SW 1271 (cell line): ENCODE results near the gene ORAI3.
"Not testable (repeated sequence)": the region's sequence is repeated elsewhere in the genome, so short reads cannot be mapped to it uniquely, and the experiment has no call there.

Source experiments
- DNase-seq, 2 experiments: peaks; one replicate each; lab custom pipeline; 2025; lab: John Stamatoyannopoulos, UW

The ORAI3 gene

DNA sequence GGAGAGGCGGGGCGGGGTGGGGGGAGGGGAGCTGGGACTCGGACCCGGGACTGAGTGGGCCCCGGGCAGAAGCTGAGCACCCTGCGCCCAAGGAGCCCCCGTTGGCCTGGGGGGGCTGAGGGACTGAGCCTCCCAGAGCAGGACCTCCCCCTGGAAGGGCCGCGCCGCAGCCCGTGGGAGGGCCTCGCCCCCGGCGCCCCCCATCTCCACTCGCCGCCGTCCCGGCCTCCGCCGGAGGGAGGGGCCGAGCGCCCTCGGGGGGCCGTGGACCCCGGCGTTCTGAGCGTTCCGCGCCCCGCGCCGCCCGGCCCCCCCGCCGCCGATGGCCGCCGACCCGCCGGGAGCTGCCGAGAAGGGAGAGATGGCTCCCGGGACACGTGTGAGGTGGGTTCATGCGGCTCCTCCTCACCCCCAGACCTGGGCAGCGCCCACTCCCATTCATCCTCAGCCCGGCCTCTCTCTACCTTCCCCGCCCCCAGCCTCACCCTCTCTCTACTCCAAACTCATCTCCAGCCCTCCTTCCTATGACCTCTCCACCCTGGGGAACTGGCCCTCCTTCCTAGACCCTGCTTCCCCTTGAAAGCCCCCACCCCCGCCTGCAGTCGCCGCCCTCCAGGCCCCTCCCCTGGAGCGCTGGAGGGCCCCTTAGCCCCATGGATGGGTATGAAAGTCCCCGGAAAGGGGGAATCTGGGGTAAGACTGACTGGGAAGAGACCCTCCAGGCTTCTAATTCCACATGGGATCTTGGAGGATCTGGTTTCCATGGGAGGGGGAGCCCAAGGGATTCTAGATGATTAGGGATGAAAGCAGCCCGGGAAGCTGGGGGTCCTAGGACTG lies 24.6 kb upstream of the ORAI3 start:
- no peak for DNase-seq

DNA sequence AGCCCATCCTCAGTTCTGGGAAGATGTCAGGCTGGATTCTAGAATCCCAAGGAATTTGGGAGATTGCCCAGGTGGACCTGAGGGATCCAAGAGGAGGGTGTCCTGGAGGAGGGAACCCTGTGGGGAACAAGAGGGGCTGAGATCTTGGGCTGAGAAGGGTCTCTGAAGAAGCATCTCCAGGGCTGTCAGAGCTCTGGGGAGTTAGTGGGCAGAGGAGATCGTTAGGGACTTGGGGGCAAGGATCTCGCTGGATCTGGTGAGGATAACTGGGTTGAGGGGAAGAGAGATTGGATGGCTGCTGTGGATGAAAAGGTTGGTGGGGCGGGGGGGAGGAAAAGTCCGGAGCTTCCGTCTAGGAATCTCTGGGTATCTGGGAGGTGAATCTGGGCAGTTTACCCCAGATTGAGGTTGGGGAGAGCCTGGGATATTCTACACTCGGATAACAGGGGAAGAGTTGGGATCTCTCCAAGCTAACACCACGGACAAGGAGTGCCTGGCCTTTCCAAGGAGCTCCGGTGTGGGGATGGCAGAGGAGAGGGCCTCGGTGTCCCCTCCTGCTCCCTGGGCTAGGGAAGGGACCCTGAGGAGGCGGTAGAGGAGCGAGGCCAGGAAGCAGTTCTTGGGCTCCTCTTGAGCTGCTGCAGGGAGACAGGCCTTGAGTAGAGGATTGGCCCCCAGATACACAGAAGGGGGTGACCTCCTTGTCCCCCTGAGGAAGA lies 23.8 kb upstream of the ORAI3 start:
- DNase-seq: no peak

DNA sequence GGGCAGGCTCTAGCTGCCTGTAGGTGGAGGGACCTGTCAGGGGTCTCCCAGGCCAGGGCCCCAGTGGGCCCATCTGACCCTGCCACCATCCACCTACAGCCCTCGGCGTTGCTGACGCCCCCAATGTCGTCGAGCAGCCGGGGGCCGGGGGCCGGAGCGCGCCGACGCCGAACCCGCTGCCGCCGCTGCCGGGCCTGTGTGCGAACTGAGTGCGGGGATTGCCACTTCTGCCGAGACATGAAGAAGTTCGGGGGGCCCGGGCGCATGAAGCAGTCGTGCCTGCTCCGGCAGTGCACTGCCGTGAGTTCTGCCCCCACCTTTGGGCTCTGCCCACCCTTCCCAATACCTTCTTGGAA lies 23.3 kb upstream of the ORAI3 start:
- no peak for DNase-seq

DNA sequence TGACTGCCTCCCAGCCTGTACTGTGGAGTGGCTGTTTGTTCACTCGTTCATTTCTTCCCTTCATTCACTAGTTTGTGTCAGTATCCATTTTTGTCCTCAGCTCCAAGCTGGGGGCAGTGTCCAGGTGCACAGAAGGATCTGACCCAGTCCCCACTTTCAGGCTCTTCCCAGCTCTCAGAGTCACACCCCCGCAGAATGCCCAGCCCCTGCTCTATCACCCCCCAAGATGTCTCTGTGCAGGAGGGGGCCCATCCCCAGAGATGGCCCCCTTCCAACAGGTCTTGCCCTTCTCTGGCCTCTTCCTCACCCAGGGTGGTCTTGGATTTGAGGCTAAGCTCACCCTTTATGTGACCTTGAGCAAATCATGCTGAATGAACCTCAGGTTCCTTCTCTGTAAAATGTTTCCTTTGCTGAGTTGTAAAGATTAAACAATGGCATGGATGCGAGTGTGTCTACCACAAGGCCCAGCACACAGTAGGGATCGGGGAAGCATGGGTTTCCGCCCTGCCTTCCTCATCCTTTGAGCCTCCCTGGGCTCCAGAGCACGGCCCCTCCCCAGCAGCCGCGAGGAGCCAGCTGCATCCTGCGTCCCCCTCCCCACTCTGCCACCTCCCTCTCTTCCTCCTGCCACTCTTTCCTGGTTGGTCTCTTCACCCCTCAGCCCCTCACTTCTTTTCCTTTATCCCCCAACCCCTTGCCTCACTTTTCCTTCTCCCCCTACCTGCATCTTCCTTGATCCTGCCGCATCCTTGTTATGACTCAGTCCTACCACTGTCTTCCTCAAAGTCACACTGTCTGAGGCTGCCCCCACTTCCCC lies 22.7 kb upstream of the ORAI3 start:
- DNase-seq: no peak

DNA sequence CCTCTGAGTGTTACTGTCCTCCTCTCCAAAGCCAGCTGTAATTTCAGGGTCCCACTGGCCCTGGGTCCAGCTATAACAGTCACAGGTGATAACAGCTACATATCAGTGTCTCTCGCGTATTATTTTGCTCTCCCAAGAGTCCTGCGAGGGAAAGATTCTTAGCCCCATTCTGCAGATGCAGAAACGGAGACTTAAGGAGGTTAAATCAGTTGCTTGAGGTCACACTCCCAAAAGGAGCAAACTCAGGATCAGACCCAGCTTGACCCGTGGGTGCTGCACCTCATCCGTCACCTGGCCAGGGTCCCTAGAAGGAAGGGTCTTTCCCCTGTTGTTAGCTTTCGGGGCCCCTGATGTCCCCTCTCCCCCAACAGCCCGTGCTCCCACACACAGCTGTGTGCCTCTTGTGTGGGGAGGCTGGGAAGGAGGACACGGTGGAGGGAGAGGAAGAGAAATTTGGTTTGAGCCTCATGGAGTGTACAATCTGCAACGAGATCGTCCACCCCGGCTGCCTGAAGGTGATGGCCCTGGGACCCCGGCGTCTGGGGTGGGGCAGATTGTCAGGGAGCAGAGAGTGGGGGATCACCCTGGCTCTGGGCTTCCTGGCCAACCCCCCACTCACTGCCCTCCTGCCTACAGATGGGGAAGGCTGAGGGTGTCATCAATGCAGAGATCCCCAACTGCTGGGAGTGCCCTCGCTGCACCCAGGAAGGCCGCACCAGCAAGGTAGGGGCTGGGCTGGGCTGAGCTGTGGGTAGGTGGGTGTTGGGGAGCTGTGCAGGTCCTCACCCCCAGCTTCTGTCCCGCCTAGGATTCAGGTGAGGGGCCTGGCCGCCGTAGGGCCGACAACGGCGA lies 21.7 kb upstream of the ORAI3 start:
- no peak for DNase-seq

DNA sequence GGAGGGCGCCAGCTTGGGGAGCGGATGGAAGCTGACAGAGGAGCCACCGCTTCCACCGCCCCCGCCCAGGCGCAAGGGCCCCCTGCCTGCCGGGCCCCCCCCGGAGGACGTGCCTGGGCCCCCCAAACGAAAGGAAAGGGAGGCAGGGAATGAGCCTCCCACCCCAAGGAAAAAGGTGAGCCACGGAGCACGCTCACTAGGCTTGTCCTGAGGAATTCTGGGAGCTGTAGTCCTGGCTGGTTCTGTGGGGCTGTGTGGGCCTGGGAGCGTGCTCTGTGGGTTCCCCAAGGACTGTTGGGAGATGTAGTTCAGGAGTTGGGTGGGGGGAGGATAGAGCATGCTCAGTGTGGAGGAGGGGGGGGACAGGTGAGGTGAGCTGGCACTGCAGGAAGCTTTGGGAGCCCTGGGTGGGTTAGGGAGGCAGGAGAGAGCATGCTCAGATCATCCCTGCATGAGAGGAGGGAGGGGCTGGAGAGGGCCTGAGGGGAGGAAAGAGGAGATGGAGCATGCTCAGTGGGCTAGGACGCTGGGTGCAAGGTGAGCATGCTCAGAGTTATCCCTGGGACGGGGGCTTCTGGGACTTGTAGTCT lies 21.0 kb upstream of the ORAI3 start:
- DNase-seq: peak in 1 of 2 experiments; percentile 75

DNA sequence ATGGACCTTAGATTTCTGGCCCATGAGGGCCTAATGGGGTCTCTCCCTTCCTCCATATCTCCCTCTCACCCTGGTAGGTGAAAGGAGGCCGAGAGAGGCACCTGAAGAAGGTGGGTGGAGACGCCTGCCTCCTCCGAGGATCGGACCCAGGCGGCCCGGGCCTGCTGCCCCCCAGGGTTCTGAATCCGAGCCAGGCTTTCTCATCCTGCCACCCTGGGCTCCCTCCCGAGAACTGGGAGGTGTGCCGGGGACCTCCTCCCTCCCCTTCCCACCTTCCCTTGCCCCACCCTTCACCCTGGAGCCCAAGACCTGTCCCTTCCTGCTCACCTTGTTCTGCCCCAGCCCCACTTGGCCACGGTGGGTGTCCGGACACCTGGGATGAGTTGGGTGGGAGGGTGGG lies 20.5 kb upstream of the ORAI3 start:
- no peak for DNase-seq

DNA sequence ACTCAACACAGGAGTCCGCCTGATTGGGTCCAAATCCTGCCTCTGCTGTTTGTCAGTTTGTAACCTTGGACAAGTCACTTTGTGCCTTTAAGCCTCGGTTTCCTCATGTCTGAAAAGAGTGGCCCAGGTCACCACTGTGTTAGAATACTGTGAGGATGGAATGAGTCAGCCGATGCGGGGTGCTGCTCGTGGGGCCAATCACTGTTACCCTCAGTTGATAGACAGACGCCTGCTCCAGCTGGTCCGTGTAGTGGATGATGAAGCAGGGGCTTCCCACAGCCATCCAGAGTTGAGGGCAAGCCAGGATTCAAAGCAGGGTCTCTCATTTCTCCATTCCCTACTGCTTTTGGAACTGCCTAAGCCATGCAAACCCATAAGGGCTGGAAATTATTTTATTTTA lies 19.7 kb upstream of the ORAI3 start:
- no peak for DNase-seq

DNA sequence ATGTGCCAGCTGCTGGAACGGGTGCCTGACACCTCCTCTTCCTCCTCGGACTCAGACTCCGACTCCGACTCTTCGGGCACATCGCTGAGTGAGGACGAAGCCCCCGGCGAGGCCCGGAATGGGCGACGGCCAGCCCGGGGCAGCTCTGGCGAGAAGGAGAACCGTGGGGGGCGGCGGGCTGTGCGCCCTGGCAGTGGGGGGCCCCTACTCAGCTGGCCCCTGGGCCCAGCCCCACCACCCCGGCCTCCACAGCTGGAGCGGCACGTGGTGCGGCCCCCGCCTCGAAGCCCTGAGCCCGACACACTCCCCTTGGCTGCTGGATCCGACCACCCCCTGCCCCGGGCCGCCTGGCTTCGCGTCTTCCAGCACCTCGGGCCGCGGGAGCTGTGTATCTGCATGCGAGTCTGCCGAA lies 18.7 kb upstream of the ORAI3 start:
- no peak for DNase-seq

DNA sequence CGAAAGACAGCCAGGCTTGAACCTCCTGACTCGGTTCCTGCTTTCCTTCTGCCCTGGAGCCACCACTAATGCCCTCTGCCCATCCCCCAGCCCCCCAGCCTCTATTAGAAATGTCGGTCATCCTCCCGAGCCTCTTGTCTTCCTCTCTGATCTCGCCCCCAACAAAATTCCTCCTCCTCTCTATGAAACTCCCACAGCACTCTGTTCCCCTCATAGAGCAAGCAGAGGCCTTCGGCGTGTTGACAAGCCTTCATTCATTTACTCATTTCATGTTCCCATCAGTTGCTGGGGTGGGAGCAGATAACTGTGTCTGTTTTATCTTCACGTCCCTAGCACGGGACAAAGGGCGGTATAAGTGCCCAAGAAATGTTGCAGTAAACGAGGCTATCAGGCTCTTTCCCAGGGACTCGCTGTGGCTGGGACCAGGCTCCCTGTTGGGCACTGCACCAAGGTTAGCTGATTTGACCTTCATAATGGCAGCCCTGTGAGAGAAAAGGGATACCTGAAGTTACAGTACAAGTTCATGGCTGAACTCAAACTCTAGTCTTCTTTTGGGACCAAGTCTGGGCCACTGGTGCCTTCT lies 17.7 kb upstream of the ORAI3 start:
- DNase-seq: no peak

DNA sequence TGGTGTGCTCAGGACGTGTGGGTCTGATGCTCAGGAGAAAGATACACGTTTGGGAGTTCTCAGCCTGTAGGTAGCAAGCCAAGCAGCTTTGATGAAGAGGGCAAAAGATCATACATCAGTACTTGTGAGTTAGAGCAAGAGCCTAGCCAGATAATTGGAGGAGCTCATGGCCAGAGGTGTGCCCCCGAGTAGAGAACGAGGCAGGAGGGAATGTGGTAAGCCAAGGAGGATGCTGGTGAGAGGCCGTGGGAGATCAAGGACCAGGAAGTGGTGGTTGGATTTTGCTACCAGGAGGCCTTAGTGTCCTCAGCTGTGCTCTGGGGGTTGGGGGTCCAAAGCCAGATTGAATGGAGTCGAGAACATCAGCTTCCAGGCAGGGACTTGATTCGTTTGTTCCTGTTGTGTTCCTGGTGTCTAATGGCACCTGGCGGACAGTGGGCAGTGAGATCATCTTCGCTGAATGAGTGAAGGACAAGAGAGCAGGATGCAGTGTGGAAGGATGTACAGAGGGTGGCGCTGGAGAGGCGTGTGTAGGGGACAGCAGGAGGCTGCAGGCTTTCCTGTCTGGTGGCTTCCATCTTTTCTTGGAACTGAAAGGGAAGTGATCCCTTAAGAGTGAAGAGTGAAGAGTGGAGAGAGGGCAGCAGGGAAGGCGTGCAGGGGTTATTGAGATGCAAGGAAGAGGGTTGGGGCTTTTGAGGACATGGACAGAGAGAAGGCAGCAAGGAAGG lies 13.9 kb upstream of the ORAI3 start:
- peak in 1 of 2 experiments; percentile 28 for DNase-seq

DNA sequence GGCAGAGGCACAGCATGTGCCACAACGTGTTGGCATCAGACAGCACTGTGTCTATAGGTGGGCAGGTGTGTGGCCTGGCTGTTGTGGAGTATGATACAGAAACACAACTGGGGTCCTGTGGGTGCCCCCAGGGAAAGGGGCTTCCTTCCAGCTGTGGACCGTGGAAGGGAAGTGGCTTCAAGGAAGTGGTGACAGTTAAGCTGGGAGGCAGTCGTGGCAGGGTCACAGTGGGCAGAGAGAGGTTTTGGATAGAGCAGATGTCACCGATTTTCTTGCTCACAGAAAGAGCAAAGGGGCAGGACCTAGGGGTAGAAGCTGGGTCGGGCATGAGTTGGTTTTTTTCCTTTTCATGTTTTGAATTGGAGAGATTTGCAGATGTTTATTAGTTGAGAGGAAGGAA lies 11.2 kb upstream of the ORAI3 start:
- no peak for DNase-seq

DNA sequence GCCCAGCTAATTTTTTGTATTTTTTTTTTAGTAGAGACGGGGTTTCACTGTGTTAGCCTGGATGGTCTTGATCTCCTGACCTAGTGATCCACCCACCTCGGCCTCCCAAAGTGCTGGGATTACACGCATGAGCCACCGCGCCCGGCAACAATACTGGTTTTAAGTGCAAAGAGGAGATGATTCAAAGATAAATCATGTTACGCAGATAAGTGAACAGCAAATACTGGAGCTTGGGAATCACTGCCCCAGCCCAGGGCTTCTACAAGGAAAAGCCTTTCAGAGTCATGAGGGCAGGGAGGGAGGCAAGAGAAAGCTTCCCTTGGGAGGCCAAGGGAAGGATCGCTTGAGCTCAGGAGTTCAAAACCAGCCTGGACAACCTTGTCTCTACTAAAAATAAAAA lies 9.3 kb upstream of the ORAI3 start:
- not testable (repeated sequence) for DNase-seq

DNA sequence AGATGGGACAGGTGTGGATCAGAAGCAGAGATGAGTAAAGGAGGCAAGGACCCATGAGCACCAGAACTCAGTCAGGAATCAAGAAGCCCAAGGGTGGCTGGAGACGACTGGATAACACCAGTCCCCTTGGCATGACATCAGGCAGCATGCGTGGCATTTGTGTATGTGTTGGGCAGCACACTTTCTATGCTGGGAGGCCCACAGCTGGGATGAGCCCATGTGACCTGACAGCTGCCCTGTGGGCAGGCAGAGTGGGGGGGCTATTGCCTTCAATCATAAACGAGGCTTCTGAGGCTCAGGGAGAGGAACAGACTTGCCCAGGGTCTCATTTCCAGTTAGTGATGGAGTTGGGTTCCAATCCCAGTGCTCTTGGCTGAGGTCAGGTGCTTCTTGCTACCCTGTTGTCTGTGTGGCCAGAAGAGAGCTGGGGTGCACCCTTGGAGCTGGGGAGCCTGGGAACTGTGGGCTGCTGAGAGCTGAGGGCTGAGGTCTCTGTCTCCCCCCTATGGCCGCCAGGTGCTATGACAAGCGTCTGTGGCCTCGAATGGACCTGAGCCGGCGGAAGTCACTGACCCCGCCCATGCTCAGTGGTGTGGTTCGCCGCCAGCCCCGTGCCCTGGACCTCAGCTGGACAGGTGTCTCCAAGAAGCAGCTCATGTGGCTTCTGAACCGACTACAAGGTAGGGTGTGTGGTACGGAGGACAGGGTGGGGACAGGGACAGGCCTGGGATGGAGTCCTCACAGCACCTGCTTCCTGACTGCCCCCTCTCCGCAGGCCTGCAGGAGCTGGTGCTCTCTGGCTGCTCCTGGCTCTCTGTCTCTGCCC lies 7.1 kb upstream of the ORAI3 start:
- peak in 1 of 2 experiments; percentile 59 for DNase-seq

DNA sequence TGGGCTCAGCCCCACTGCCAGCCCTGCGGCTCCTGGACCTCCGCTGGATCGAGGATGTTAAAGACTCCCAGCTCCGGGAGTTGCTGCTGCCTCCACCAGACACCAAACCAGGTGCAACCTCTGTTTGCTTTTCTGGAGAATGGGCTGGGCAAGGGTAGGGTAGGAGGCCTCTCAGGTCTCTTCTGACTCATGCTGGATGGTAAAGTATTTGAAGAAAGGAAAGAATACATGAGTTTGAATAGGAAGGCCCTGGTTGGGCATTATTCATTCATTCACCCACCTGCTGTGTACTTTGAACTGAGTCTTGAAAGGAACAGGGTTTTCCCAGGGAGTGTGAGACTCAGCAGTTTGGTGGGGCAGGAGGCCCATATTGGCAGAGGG lies 6.5 kb upstream of the ORAI3 start:
- no peak for DNase-seq

DNA sequence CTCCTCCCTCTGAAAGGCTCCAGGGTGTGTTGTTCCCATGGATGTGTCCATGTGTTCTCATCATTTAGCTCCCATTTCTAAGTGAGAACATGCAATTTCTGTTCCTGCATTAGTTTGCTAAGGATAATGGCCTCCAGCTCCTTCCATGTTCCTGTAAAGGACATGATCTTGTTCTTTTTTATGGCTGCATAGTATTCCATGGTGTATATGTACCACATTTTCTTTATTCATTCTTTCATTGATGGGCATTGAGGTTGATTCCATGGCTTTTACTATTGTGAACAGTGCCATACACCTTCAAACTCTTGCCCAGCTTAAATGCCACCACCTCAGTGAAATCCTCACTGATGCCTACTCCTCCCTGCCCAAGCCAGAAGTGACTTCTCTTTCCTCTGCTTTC lies 4.5 kb upstream of the ORAI3 start:
- DNase-seq: no peak

DNA sequence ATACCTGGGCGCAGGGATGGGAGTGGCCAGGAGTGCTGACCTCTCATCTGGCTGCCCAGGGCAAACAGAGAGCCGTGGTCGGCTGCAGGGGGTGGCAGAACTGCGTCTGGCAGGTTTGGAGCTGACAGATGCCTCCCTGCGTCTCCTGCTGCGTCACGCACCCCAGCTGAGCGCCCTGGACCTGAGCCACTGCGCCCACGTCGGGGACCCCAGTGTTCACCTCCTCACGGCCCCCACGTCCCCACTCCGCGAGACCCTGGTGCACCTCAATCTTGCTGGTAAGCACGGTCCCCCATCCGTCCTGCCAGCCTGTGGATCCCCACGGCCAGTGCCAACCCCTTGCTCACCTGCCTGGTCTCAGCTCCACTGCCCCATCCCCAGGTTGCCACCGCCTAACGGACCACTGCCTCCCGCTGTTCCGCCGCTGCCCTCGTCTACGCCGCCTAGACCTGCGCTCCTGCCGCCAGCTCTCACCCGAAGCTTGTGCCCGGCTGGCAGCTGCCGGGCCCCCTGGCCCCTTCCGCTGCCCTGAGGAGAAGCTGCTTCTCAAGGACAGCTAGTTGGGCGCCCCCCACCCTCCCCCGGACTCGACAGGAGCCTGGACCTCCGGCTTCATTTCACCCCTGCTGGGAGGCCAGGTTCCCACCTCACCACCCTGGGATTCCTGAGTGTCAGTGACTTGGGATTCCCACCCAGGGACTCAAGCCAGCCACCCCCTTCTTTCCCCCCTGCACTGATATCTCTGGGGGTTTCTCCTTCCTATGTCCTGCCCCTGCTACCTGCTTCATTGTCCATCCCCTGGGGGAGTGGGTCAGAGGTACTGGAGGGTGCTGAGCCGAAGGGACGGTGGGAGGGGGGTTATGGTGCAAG lies 2.0 kb upstream of the ORAI3 start:
- no peak for DNase-seq

DNA sequence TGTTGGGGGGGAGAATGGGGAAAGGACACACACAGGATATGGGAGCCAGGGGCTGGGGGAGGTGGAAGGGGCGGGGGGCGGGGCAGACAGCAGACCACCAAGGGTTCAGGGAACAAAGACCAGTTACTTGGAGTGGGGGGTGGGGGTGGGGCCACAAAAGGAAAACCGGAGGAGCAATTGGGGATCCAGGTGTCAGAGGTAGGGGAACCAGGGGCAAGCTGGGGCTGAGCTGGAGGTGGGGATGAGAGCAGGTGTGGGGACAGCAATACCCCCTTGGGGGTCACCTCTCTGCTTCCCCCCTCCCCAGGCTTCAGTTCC lies 1.4 kb upstream of the ORAI3 start:
- DNase-seq: no peak
